ENCODE measurements around the gene HTT.

HTT gene

DNA sequence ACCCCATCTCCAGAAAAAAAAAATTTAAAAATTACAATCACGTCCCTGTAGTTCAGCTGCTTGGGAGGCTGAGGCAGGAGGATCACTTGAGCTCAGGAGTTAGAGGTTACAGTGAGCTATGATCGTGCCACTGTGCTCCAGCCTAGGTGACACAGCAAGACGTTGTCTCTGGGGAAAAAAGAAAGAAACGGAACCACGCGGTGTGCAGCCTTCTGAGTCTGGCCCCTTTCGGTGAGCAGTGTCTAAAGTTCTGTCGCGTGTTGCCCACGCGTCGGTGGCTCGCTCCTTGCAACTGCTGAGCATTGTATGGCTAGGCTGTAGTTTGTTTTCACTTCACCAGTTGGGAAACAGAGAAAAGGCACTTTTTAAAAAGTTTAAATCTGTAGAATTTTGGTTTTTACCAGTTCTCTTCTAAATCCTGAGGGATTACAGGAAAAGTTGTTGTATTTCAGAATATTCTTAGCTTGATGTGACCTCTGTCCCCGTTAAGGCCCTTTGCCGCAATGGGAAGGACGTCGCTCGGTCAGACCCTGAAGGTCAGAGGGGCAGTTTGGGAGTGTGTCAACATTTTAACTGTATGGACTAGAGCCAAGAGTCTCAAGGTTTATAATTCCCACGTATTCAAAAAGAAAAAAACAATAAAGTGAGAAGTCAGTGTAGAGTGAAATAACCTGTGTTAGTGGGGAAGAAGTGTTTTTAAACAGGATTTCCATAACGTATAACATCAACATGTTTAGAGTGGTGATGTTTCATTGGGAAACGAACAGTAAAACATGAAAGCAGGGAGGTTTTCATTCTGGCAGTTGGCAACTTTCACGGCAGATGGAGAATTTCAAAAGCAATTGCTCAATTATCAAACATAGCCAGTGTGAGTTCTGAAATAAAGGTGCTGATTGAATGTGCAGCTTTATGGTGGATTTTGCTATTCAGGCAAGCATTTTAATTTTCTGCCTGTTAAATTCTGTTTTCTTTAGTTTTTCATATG lies 128.6 kb downstream of the HTT start:
- Histone ChIP-seq H3K9me3 (ENCODE audit: control insufficient read depth, low read length) (no peaks in the 10 kb centered on the region), H3K36me3 (ENCODE audit: control insufficient read depth, insufficient read depth, low read length) (peaks cover 65% of the 10 kb centered on the region), H3K4me3 (ENCODE audit: extremely low read depth, insufficient read depth, low read length, poor library complexity, severe bottlenecking) (no peak overlapping the region), H3K4me1 (ENCODE audit: control insufficient read depth, insufficient read depth, low read length, poor library complexity, severe bottlenecking) (peaks cover 16% of the 10 kb centered on the region), H3K27ac (ENCODE audit: low read depth, low read length, severe bottlenecking) (peak overlapping the region; percentile 54)
- WGBS, 2 experiments (ENCODE audit: insufficient coverage in 2 of 2): 94 to 96% methylated on average over 21 of the region's 22 CpGs

DNA sequence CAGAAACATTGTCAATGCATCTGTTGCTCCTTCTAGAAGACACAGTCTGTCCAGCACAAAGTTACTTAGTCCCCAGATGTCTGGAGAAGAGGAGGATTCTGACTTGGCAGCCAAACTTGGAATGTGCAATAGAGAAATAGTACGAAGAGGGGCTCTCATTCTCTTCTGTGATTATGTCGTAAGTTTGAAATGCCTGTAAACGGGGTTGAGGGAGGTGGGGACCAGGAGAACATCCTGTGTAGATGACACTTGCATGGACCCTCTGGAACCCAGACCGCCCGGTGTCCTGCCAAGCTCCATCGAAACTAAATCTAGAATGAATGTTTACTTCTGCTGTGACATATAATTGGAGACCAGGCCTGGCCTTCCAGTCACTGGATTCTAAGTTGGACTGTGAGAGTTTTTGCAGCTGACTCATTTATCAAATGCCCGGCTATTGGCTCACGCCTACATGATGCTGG lies 129.5 kb downstream of the HTT start:
- peaks cover 16% of the 10 kb centered on the region for H3K4me1 ChIP-seq (ENCODE audit: control insufficient read depth, insufficient read depth, low read length, poor library complexity, severe bottlenecking)
- 95% methylated on average over 6 of the region's 8 CpGs for WGBS, 2 experiments (ENCODE audit: insufficient coverage in 2 of 2)
- peaks cover 65% of the 10 kb centered on the region for H3K36me3 ChIP-seq (ENCODE audit: control insufficient read depth, insufficient read depth, low read length)
- H3K9me3 ChIP-seq (ENCODE audit: control insufficient read depth, low read length): no peaks in the 10 kb centered on the region
- no peak overlapping the region for H3K4me3 ChIP-seq (ENCODE audit: extremely low read depth, insufficient read depth, low read length, poor library complexity, severe bottlenecking)
- H3K27ac ChIP-seq (ENCODE audit: low read depth, low read length, severe bottlenecking): peak overlapping the region; percentile 54

DNA sequence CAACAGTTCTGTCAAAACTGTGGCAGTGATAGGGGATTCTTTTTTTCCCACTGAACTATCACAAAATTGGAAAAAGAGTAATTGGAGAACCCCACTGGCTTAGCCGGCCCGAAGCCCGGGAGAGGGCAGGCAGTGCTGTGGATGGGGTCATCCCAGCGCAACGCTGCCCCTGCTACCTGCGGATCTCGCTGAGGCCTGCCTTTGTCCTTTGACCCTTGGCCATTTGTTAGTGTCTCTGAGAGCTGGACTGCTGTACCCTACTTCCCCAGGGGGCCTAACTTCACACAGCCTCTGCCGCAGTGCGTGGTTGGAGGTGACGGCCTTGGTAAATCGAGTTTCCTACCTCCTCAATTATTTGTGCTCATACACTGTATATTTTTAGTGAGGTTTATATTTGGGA lies 131.5 kb downstream of the HTT start:
- peaks cover 69% of the 10 kb centered on the region for H3K36me3 ChIP-seq (ENCODE audit: control insufficient read depth, insufficient read depth, low read length)
- peaks cover 16% of the 10 kb centered on the region for H3K4me1 ChIP-seq (ENCODE audit: control insufficient read depth, insufficient read depth, low read length, poor library complexity, severe bottlenecking)
- H3K4me3 ChIP-seq (ENCODE audit: extremely low read depth, insufficient read depth, low read length, poor library complexity, severe bottlenecking): no peak overlapping the region
- WGBS, 2 experiments (ENCODE audit: insufficient coverage in 2 of 2): 89 to 99% methylated on average over 7 to 9 of the region's 11 CpGs
- H3K9me3 ChIP-seq (ENCODE audit: control insufficient read depth, low read length): no peaks in the 10 kb centered on the region
- H3K27ac ChIP-seq (ENCODE audit: low read depth, low read length, severe bottlenecking): no peak overlapping the region

DNA sequence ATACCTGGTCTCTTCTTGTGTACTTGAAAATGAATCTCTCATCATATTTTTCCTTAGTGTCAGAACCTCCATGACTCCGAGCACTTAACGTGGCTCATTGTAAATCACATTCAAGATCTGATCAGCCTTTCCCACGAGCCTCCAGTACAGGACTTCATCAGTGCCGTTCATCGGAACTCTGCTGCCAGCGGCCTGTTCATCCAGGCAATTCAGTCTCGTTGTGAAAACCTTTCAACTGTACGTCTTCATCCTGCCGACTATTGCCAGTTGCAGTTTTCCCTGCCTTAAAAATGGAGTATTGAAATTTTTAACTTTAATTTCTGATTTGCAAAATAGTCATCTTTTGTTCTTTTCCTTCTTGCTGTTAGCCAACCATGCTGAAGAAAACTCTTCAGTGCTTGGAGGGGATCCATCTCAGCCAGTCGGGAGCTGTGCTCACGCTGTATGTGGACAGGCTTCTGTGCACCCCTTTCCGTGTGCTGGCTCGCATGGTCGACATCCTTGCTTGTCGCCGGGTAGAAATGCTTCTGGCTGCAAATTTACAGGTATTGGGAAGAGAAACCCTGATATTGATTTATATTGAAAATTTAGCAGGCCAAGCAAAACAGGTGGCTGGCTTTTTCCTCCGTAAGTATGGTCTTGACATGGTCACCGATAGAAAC lies 132.1 kb downstream of the HTT start:
- Histone ChIP-seq H3K27ac (ENCODE audit: low read depth, low read length, severe bottlenecking) (no peak overlapping the region), H3K4me1 (ENCODE audit: control insufficient read depth, insufficient read depth, low read length, poor library complexity, severe bottlenecking) (peaks cover 16% of the 10 kb centered on the region), H3K4me3 (ENCODE audit: extremely low read depth, insufficient read depth, low read length, poor library complexity, severe bottlenecking) (no peak overlapping the region), H3K36me3 (ENCODE audit: control insufficient read depth, insufficient read depth, low read length) (peaks cover 69% of the 10 kb centered on the region), H3K9me3 (ENCODE audit: control insufficient read depth, low read length) (no peaks in the 10 kb centered on the region)
- 95 to 97% methylated on average over 17 to 18 of the region's 18 CpGs for WGBS, 2 experiments (ENCODE audit: insufficient coverage in 2 of 2)

DNA sequence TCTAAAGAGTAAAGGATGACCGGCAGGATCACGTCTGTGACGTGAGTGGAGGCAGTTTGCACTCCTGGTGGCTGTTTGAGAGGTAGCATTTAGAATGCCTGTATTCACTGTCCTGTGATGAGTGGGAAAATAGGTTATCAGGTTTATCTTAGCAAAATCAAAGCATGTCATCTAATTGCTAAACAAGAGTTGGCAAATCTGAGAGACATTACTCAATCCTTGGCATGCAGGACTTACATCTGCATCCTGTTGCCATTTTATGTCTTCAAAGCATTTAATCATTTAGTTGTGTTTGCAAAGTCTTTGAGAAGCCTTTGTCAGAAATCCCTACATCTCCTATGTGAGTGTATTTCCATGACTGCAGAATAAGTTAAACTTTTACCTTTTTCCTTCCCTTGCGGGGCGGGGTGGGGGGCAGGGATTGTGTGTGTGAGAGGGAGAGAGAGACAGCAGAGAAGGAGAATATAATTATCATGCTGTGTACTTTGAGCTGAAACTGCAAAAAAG lies 133.1 kb downstream of the HTT start:
- H3K9me3 ChIP-seq (ENCODE audit: control insufficient read depth, low read length): no peaks in the 10 kb centered on the region
- peaks cover 10% of the 10 kb centered on the region for H3K4me1 ChIP-seq (ENCODE audit: control insufficient read depth, insufficient read depth, low read length, poor library complexity, severe bottlenecking)
- 83% methylated on average over 2 of the region's 5 CpGs; no CpG with 5 or more reads in 1 of the 2 experiments for WGBS, 2 experiments (ENCODE audit: insufficient coverage in 2 of 2)
- peaks cover 79% of the 10 kb centered on the region for H3K36me3 ChIP-seq (ENCODE audit: control insufficient read depth, insufficient read depth, low read length)
- H3K27ac ChIP-seq (ENCODE audit: low read depth, low read length, severe bottlenecking): no peak overlapping the region
- H3K4me3 ChIP-seq (ENCODE audit: extremely low read depth, insufficient read depth, low read length, poor library complexity, severe bottlenecking): no peak overlapping the region

DNA sequence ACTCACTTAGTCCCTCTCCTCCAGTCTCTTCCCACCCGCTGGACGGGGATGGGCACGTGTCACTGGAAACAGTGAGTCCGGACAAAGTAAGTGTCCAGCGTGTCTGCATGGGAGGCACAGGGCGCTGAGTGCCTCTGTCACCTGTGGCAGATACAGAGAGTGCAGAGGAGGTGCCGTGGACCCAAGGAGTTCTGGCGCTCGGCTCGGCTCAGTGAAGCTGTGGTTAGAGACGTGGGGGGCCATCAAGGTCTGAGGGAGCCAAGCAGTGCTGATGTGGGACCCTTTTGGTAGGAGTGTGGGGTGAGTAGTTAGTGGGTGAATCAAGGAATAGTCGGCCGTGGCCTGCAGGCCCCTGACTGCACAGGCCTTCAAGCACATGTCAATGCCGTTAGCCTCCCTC lies 134.3 kb downstream of the HTT start:
- WGBS, 2 experiments (ENCODE audit: insufficient coverage in 2 of 2): 93 to 96% methylated on average over 11 to 12 of the region's 14 CpGs
- Histone ChIP-seq H3K36me3 (ENCODE audit: control insufficient read depth, insufficient read depth, low read length) (peaks cover 87% of the 10 kb centered on the region), H3K9me3 (ENCODE audit: control insufficient read depth, low read length) (no peaks in the 10 kb centered on the region), H3K27ac (ENCODE audit: low read depth, low read length, severe bottlenecking) (no peak overlapping the region), H3K4me3 (ENCODE audit: extremely low read depth, insufficient read depth, low read length, poor library complexity, severe bottlenecking) (no peak overlapping the region), H3K4me1 (ENCODE audit: control insufficient read depth, insufficient read depth, low read length, poor library complexity, severe bottlenecking) (peaks cover 6% of the 10 kb centered on the region)

DNA sequence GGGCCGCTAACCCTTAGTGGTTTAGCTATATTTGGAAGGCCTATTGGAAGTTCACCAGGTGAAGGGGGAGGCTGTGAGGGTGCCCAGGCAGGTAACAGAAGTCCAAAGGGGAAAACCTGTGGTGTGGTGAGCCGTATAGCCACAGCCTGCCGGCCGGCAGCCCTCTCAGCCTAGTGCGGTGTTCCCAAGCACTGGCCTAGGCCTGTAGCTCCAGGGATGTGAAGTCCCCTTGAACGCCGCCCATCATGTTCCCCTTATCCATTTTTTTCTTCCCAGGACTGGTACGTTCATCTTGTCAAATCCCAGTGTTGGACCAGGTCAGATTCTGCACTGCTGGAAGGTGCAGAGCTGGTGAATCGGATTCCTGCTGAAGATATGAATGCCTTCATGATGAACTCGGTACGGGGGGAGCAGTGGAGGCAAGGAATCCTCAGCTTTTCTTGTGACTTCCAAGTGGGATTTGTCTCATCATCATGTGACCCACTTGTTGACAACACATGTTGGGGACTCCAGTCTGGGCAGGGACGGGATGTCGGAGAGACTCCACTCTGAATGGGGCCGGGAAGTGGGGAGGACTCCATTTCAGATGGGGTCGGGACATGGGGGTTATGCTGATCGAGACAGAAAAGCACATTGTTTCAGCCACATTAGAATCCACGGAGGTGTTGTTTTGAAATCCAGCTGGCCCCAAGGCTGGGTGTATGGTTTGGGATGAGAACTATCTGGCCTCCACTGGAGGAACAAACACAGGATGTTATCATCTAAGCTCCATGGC lies 135.3 kb downstream of the HTT start:
- H3K36me3 ChIP-seq (ENCODE audit: control insufficient read depth, insufficient read depth, low read length): peaks cover 82% of the 10 kb centered on the region
- no peak overlapping the region for H3K27ac ChIP-seq (ENCODE audit: low read depth, low read length, severe bottlenecking)
- H3K4me3 ChIP-seq (ENCODE audit: extremely low read depth, insufficient read depth, low read length, poor library complexity, severe bottlenecking): no peak overlapping the region
- no peaks in the 10 kb centered on the region for H3K4me1 ChIP-seq (ENCODE audit: control insufficient read depth, insufficient read depth, low read length, poor library complexity, severe bottlenecking)
- WGBS, 2 experiments (ENCODE audit: insufficient coverage in 2 of 2): 96 to 97% methylated on average over 16 to 17 of the region's 17 CpGs
- H3K9me3 ChIP-seq (ENCODE audit: control insufficient read depth, low read length): no peaks in the 10 kb centered on the region

DNA sequence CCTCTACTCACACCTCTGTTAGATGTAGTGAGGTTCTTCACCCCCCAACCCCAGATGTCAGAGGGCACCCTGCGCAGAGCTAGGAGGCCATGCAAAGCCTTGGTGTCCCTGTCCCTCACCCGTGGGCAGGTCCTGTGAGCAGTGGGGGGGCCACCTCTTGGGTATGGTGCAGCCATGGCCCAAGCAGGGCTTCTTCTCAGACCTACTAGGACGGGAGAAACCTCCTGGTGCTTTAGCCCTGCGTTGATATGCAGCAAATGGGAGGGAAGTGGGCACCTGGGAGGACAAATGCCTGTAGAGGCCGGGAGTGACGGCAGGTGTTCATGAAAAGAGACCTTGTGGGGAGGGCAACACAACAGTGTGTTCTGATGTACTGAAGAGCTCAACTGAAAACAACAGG lies 136.0 kb downstream of the HTT start:
- Histone ChIP-seq H3K4me1 (ENCODE audit: control insufficient read depth, insufficient read depth, low read length, poor library complexity, severe bottlenecking) (no peaks in the 10 kb centered on the region), H3K27ac (ENCODE audit: low read depth, low read length, severe bottlenecking) (no peak overlapping the region), H3K4me3 (ENCODE audit: extremely low read depth, insufficient read depth, low read length, poor library complexity, severe bottlenecking) (no peak overlapping the region), H3K9me3 (ENCODE audit: control insufficient read depth, low read length) (no peaks in the 10 kb centered on the region), H3K36me3 (ENCODE audit: control insufficient read depth, insufficient read depth, low read length) (peaks cover 87% of the 10 kb centered on the region)
- WGBS, 2 experiments (ENCODE audit: insufficient coverage in 2 of 2): 98 to 100% methylated on average over 2 to 4 of the region's 6 CpGs

DNA sequence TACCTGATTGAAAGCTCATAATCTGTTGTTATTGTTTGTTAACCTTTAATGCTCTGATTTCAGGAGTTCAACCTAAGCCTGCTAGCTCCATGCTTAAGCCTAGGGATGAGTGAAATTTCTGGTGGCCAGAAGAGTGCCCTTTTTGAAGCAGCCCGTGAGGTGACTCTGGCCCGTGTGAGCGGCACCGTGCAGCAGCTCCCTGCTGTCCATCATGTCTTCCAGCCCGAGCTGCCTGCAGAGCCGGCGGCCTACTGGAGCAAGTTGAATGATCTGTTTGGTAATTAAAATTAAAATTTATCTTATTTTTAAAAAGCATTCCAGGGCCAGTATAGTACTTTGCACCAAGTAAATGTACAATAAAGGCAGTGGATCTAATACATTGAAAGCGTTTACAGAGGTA lies 137.4 kb downstream of the HTT start:
- Histone ChIP-seq H3K36me3 (ENCODE audit: control insufficient read depth, insufficient read depth, low read length) (peaks cover 89% of the 10 kb centered on the region), H3K4me3 (ENCODE audit: extremely low read depth, insufficient read depth, low read length, poor library complexity, severe bottlenecking) (no peak overlapping the region), H3K4me1 (ENCODE audit: control insufficient read depth, insufficient read depth, low read length, poor library complexity, severe bottlenecking) (no peaks in the 10 kb centered on the region), H3K9me3 (ENCODE audit: control insufficient read depth, low read length) (no peaks in the 10 kb centered on the region), H3K27ac (ENCODE audit: low read depth, low read length, severe bottlenecking) (no peak overlapping the region)
- 97 to 100% methylated on average over 2 to 5 of the region's 8 CpGs for WGBS, 2 experiments (ENCODE audit: insufficient coverage in 2 of 2)

DNA sequence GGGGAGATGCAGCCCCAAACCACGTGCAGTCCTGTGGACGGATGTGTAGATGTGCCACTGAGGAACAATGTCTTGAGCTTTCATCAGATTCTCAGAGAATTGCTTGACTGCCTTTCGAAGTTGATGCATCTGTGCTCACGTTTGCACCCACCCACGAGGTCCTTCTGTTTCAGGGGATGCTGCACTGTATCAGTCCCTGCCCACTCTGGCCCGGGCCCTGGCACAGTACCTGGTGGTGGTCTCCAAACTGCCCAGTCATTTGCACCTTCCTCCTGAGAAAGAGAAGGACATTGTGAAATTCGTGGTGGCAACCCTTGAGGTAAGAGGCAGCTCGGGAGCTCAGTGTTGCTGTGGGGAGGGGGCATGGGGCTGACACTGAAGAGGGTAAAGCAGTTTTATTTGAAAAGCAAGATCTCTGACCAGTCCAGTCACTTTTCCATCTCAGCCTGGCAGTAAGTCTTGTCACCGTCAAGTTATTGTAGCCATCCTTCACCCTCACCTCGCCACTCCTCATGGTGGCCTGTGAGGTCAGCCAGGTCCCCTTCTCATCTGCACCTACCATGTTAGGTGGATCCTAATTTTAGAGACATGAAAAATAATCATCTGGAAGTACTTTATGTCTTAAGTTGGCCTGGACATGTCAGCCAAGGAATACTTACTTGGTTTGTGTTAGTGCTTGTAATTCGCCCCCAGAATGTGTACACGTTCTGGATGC lies 138.1 kb downstream of the HTT start:
- no peaks in the 10 kb centered on the region for H3K4me1 ChIP-seq (ENCODE audit: control insufficient read depth, insufficient read depth, low read length, poor library complexity, severe bottlenecking)
- H3K36me3 ChIP-seq (ENCODE audit: control insufficient read depth, insufficient read depth, low read length): peaks cover 89% of the 10 kb centered on the region
- H3K4me3 ChIP-seq (ENCODE audit: extremely low read depth, insufficient read depth, low read length, poor library complexity, severe bottlenecking): no peak overlapping the region
- 91 to 93% methylated on average over 7 to 12 of the region's 12 CpGs for WGBS, 2 experiments (ENCODE audit: insufficient coverage in 2 of 2)
- H3K9me3 ChIP-seq (ENCODE audit: control insufficient read depth, low read length): no peaks in the 10 kb centered on the region
- H3K27ac ChIP-seq (ENCODE audit: low read depth, low read length, severe bottlenecking): no peak overlapping the region
